Muscle of leg (tissue), 11 donors: ENCODE data around the gene MAP7D3. TPM values are rescaled to one million over a fixed set of nuclear protein-coding genes. Genes with fewer than 3 reads are reported as not detected.
"Not testable (repeated sequence)": the region's sequence is repeated elsewhere in the genome, so short reads cannot be mapped to it uniquely, and the experiment has no call there.

ENCODE experiments used
- DNase-seq: peaks from one replicate; pipeline ENCODE4 v3.0.0; 2013
- H3K27ac ChIP-seq: one replicate; pipeline ENCODE4 v1.5.1; 2013; ENCODE audit warnings: mild to moderate bottlenecking, low read length, control low read depth
- H3K27me3 ChIP-seq: one replicate; pipeline ENCODE4 v1.6.1; 2013; ENCODE audit warnings: low read length; ENCODE audit not compliant: control insufficient read depth, insufficient read depth
- H3K36me3 ChIP-seq: one replicate; pipeline ENCODE4 v1.6.1; 2013; ENCODE audit warnings: low read length; ENCODE audit not compliant: control insufficient read depth, insufficient read depth
- H3K4me1 ChIP-seq: one replicate; pipeline ENCODE4 v1.6.1; 2013; ENCODE audit warnings: low read length; ENCODE audit not compliant: control insufficient read depth, insufficient read depth
- H3K4me3 ChIP-seq: one replicate; pipeline ENCODE4 v1.5.1; 2013; ENCODE audit warnings: low read length, control low read depth
- H3K9me3 ChIP-seq: replicated peaks from 2 replicates; pipeline ENCODE4 v1.6.1; 2013; ENCODE audit warnings: low read depth, low read length; ENCODE audit not compliant: control insufficient read depth
- WGBS: methylation state at CpG from one replicate; pipeline ENCODE4 v1.1.5; 2013; ENCODE audit warnings: missing lambda C conversion rate; ENCODE audit not compliant: insufficient coverage; 5-methylcytosine and 5-hydroxymethylcytosine counted together
- polyA plus RNA-seq, 8 donors: library from polyadenylated mRNA; unstranded; fragments of 120-200 nt; gene quantifications; one replicate each; pipeline versions ENCODE4 v1.2.1 to v1.2.3, GENCODE V29; 2013; ENCODE audit warnings: inconsistent platforms in 1 of 8, low replicate concordance in 1 of 8; ENCODE audit not compliant: insufficient read length in 8 of 8, insufficient read depth in 1 of 8
- total RNA-seq: library from RNA; stranded (reverse); fragments of 120-200 nt; gene quantifications from one replicate; pipeline ENCODE4 v1.2.4, GENCODE V29; 2013

MAP7D3 gene
- total and polyA plus RNA-seq, 9 donors: 12.0 to 23.1 (median 17.4) TPM

- Histone ChIP-seq H3K4me1 (peaks cover 21% of the 10 kb centered on the region), H3K9me3 (no peaks in the 10 kb centered on the region), H3K27me3 (peaks cover 22% of the 10 kb centered on the region), H3K4me3 (no peak overlapping the region), H3K36me3 (no peaks in the 10 kb centered on the region), H3K27ac (peak overlapping the region; percentile 77)
- DNase-seq: no peak
- 89% methylated on average over 1 of the region's 1 CpG for WGBS
Observed at GRCh38 chrX:136258951-136259350, 7.8 kb upstream of the MAP7D3 start.

- no peaks in the 10 kb centered on the region for H3K36me3 ChIP-seq
- peak overlapping the region; percentile 77 for H3K27ac ChIP-seq
- peaks cover 30% of the 10 kb centered on the region for H3K27me3 ChIP-seq
- peak; percentile 67 for DNase-seq
- 35% methylated on average over 7 of the region's 7 CpGs for WGBS
- no peak overlapping the region for H3K4me3 ChIP-seq
- peaks cover 18% of the 10 kb centered on the region for H3K4me1 ChIP-seq
- no peaks in the 10 kb centered on the region for H3K9me3 ChIP-seq
Observed at GRCh38 chrX:136256026-136256425, 4.8 kb upstream of the MAP7D3 start.

- WGBS: 41% methylated on average over 3 of the region's 5 CpGs
- Histone ChIP-seq H3K36me3 (no peaks in the 10 kb centered on the region), H3K27ac (peak overlapping the region; percentile 77), H3K4me1 (peaks cover 15% of the 10 kb centered on the region), H3K27me3 (peaks cover 33% of the 10 kb centered on the region), H3K9me3 (no peaks in the 10 kb centered on the region), H3K4me3 (no peak overlapping the region)
- DNase-seq: peak; percentile 82
Observed at GRCh38 chrX:136255541-136255940, 4.3 kb upstream of the MAP7D3 start.

GRCh38 chrX:136250191-136251040, 784 bp downstream of the MAP7D3 start:
- Histone ChIP-seq H3K27ac (peak overlapping the region; percentile 51), H3K27me3 (peaks cover 22% of the 10 kb centered on the region), H3K4me3 (peak overlapping the region; percentile 67), H3K9me3 (no peaks in the 10 kb centered on the region), H3K36me3 (no peaks in the 10 kb centered on the region), H3K4me1 (peaks cover 5% of the 10 kb centered on the region)
- DNase-seq: peak; percentile 60
- 25% methylated on average over 50 of the region's 53 CpGs for WGBS

- WGBS: no CpG with 5 or more reads among the region's 6 CpGs
- H3K4me3 ChIP-seq: no peak overlapping the region
- no peaks in the 10 kb centered on the region for H3K9me3 ChIP-seq
- DNase-seq: no peak
- H3K27ac ChIP-seq: no peak overlapping the region
- peaks cover 11% of the 10 kb centered on the region for H3K27me3 ChIP-seq
- H3K4me1 ChIP-seq: peaks cover 2% of the 10 kb centered on the region
- peaks cover 17% of the 10 kb centered on the region for H3K36me3 ChIP-seq
Observed at GRCh38 chrX:136246201-136246600, 5.0 kb downstream of the MAP7D3 start.

- H3K36me3 ChIP-seq, H3K27me3 ChIP-seq, H3K4me3 ChIP-seq, H3K4me1 ChIP-seq, H3K9me3 ChIP-seq, H3K27ac ChIP-seq, DNase-seq: not testable (repeated sequence)
- WGBS: no CpG with 5 or more reads among the region's 4 CpGs
Observed at GRCh38 chrX:136237849-136238248, 13.4 kb downstream of the MAP7D3 start.

GRCh38 chrX:136237074-136237473, 14.1 kb downstream of the MAP7D3 start:
- Histone ChIP-seq H3K4me3 (no peak overlapping the region), H3K27me3 (no peaks in the 10 kb centered on the region), H3K4me1 (no peaks in the 10 kb centered on the region), H3K27ac (no peak overlapping the region), H3K36me3 (peaks cover 5% of the 10 kb centered on the region), H3K9me3 (no peaks in the 10 kb centered on the region)
- WGBS: no CpG with 5 or more reads among the region's 3 CpGs
- DNase-seq: no peak

GRCh38 chrX:136228839-136229207, 22.4 kb downstream of the MAP7D3 start:
- no CpG with 5 or more reads among the region's 3 CpGs for WGBS
- Histone ChIP-seq H3K27me3 (peaks cover 10% of the 10 kb centered on the region), H3K27ac (no peak overlapping the region)

GRCh38 chrX:136227948-136228838, 23.0 kb downstream of the MAP7D3 start:
- Histone ChIP-seq H3K4me3 (no peak overlapping the region), H3K9me3 (no peaks in the 10 kb centered on the region), H3K36me3 (peaks cover 20% of the 10 kb centered on the region), H3K4me1 (no peaks in the 10 kb centered on the region), H3K27ac (no peak overlapping the region), H3K27me3 (peaks cover 12% of the 10 kb centered on the region)
- no peak for DNase-seq
- WGBS: no CpG with 5 or more reads among the region's 8 CpGs

More at GRCh38 chrX:136228839-136229207, 22.4 kb downstream of the MAP7D3 start:
- Histone ChIP-seq H3K36me3 (peaks cover 20% of the 10 kb centered on the region), H3K4me3 (no peak overlapping the region), H3K4me1 (no peaks in the 10 kb centered on the region), H3K9me3 (no peaks in the 10 kb centered on the region)
- no peak for DNase-seq

GRCh38 chrX:136227074-136227473, 24.1 kb downstream of the MAP7D3 start:
- DNase-seq: no peak
- Histone ChIP-seq H3K36me3 (peaks cover 25% of the 10 kb centered on the region), H3K4me3 (no peak overlapping the region), H3K4me1 (no peaks in the 10 kb centered on the region), H3K27ac (no peak overlapping the region), H3K9me3 (no peaks in the 10 kb centered on the region), H3K27me3 (peaks cover 17% of the 10 kb centered on the region)
